22Rv1 (cell line): ENCODE measurements around the gene RALGAPA1.

ENCODE experiments used
- ZFX ChIP-seq: fragments of 450-650 bp; IDR thresholded peaks from 2 replicates; pipeline ENCODE4 v1.6.1; 2017; ENCODE audit warnings: antibody characterized with exemption, borderline replicate concordance
- TF ChIP-seq, protein P1 (sequence below): fragments of 450-650 bp; IDR thresholded peaks from 2 replicates; pipeline ENCODE4 v1.5.1; 2017; ENCODE audit warnings: mild to moderate bottlenecking

DNA sequence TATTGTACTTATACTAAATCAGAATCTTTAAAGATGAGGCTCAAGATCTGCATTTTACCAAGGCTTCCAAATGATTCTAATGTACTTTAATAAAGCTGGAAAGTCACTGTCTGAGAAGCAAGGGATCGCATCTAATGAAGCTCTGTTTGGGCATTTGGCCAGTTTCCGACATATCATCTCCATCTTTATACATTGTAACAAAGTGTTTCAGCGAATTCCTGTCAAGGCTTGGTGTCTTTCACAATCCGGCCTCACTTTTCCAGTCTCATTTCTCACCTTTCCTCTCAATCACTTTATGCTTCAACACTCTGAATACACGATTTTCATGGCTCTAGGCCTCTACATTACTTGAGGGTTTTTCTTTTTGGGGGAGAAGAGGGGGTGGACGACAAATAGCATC is 302.6 kb downstream of the RALGAPA1 start:
- TF ChIP-seq, protein P1, sequence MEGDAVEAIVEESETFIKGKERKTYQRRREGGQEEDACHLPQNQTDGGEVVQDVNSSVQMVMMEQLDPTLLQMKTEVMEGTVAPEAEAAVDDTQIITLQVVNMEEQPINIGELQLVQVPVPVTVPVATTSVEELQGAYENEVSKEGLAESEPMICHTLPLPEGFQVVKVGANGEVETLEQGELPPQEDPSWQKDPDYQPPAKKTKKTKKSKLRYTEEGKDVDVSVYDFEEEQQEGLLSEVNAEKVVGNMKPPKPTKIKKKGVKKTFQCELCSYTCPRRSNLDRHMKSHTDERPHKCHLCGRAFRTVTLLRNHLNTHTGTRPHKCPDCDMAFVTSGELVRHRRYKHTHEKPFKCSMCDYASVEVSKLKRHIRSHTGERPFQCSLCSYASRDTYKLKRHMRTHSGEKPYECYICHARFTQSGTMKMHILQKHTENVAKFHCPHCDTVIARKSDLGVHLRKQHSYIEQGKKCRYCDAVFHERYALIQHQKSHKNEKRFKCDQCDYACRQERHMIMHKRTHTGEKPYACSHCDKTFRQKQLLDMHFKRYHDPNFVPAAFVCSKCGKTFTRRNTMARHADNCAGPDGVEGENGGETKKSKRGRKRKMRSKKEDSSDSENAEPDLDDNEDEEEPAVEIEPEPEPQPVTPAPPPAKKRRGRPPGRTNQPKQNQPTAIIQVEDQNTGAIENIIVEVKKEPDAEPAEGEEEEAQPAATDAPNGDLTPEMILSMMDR = no peak
- TF ChIP-seq ZFX = no peak
